WTC11 (cell line): Measurements from ENCODE around the gene AFF3.

Source experiments
- CBFB ChIP-seq: sonication (generic); formaldehyde crosslinking; IDR thresholded peaks from 2 replicates; pipeline ENCODE4 v1.8.1; 2022; ENCODE audit warnings: mild to moderate bottlenecking, low read depth, missing genetic modification reagents
- NFYB ChIP-seq: sonication (generic); formaldehyde crosslinking; conservative IDR thresholded peaks from 2 replicates; pipeline ENCODE4 v1.8.0; 2022; ENCODE audit warnings: low read depth, missing genetic modification reagents
- NR3C1 ChIP-seq: sonication (generic); formaldehyde crosslinking; conservative IDR thresholded peaks from 2 replicates; pipeline ENCODE4 v1.8.1; 2023; ENCODE audit warnings: low read depth, mild to moderate bottlenecking, missing genetic modification reagents
- ZNF121 ChIP-seq: sonication (generic); formaldehyde crosslinking; IDR thresholded peaks from 2 replicates; pipeline ENCODE4 v1.8.0; 2023; ENCODE audit warnings: missing genetic modification reagents
- TF ChIP-seq, protein P1 (sequence below): fragments of 200-600 bp; IDR thresholded peaks from 2 replicates; pipeline ENCODE4 v1.8.0; 2022; ENCODE audit warnings: antibody characterized with exemption
- TF ChIP-seq, protein P2 (sequence below): sonication (generic); formaldehyde crosslinking; IDR thresholded peaks from 2 replicates; pipeline ENCODE4 v1.8.0; 2022; ENCODE audit warnings: mild to moderate bottlenecking, missing genetic modification reagents
- TF ChIP-seq, protein P3 (sequence below): sonication (generic); formaldehyde crosslinking; conservative IDR thresholded peaks from 2 replicates; pipeline ENCODE4 v1.8.1; 2022; ENCODE audit warnings: mild to moderate bottlenecking, missing genetic modification reagents

DNA sequence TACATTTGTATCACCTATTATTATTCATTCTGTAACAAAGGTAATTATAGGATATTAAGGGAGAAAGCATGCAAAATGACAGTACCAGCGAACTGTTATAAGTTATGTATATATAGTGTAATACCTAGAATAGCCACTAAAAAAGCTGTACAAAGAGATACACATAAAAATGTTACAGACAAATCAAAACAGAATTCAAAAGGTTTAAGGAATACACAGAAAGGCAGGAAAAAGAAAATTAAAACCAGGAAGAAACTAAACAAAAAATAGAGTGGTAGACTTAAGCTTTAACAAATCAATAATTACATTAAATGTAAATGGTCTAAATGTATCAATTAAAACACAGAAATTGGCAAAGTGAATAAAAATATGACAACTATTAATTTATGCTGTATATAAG is 476.1 kb downstream of the AFF3 start:
- TF ChIP-seq, protein P1, sequence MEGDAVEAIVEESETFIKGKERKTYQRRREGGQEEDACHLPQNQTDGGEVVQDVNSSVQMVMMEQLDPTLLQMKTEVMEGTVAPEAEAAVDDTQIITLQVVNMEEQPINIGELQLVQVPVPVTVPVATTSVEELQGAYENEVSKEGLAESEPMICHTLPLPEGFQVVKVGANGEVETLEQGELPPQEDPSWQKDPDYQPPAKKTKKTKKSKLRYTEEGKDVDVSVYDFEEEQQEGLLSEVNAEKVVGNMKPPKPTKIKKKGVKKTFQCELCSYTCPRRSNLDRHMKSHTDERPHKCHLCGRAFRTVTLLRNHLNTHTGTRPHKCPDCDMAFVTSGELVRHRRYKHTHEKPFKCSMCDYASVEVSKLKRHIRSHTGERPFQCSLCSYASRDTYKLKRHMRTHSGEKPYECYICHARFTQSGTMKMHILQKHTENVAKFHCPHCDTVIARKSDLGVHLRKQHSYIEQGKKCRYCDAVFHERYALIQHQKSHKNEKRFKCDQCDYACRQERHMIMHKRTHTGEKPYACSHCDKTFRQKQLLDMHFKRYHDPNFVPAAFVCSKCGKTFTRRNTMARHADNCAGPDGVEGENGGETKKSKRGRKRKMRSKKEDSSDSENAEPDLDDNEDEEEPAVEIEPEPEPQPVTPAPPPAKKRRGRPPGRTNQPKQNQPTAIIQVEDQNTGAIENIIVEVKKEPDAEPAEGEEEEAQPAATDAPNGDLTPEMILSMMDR, result no peak
- TF ChIP-seq, protein P2, sequence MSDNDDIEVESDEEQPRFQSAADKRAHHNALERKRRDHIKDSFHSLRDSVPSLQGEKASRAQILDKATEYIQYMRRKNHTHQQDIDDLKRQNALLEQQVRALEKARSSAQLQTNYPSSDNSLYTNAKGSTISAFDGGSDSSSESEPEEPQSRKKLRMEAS (CRISPR knock-in tag), result no peak
- no peak for TF ChIP-seq NR3C1 (CRISPR knock-in tag)
- TF ChIP-seq, protein P3, sequence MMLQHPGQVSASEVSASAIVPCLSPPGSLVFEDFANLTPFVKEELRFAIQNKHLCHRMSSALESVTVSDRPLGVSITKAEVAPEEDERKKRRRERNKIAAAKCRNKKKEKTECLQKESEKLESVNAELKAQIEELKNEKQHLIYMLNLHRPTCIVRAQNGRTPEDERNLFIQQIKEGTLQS, result no peak
- no peak for TF ChIP-seq CBFB (CRISPR knock-in tag)
- no peak for TF ChIP-seq ZNF121 (CRISPR knock-in tag)
- no peak for TF ChIP-seq NFYB (CRISPR knock-in tag)
